Prostate gland (tissue), 2 donors: ENCODE results near the gene CENPL.

Experiments
- POLR2A ChIP-seq: fragments of 450-650 bp; IDR thresholded peaks from one replicate; pipeline ENCODE4 v1.6.1; 2016; ENCODE audit warnings: antibody characterized with exemption, mild to moderate bottlenecking
- POLR2AphosphoS5 ChIP-seq: sonication (generic); formaldehyde crosslinking; IDR thresholded peaks from one replicate; pipeline ENCODE4 v1.6.1; 2017; ENCODE audit warnings: antibody characterized with exemption
- TF ChIP-seq, protein P1 (sequence below), 4 experiments: fragments of 200-600 bp in 2 of 4; fragments of 450-650 bp in 2 of 4; sonication (generic) in 2 of 4; IDR thresholded peaks; 1 replicate in 3 of 4; 2 replicates in 1 of 4; pipeline ENCODE4 v1.5.1; 2016 to 2019; ENCODE audit warnings: antibody characterized with exemption in 4 of 4, mild to moderate bottlenecking in 2 of 4, moderate library complexity in 2 of 4

DNA sequence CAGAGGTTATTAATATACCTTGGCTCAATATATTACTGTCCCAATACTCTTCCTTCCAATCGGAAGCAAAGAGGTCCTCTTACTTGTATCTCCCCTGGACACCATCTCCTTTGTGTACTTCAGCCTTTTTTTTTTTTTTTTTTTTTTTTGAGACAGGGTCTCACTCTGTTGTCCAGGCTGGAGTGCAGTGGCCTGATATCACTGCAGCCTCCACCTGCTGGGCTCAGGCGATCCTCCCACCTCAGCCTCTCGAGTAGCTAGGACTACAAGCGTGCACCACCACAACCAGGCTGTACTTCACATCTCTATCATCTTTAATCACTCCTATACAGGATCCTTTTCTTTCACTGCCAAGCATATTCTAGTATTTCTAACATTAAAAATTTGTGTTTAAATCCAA is 3.0 kb downstream of the CENPL start:
- TF ChIP-seq, protein P1, sequence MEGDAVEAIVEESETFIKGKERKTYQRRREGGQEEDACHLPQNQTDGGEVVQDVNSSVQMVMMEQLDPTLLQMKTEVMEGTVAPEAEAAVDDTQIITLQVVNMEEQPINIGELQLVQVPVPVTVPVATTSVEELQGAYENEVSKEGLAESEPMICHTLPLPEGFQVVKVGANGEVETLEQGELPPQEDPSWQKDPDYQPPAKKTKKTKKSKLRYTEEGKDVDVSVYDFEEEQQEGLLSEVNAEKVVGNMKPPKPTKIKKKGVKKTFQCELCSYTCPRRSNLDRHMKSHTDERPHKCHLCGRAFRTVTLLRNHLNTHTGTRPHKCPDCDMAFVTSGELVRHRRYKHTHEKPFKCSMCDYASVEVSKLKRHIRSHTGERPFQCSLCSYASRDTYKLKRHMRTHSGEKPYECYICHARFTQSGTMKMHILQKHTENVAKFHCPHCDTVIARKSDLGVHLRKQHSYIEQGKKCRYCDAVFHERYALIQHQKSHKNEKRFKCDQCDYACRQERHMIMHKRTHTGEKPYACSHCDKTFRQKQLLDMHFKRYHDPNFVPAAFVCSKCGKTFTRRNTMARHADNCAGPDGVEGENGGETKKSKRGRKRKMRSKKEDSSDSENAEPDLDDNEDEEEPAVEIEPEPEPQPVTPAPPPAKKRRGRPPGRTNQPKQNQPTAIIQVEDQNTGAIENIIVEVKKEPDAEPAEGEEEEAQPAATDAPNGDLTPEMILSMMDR (IDR thresholded peaks at IDR 0.05) = no peak
- TF ChIP-seq POLR2A (no peak), POLR2AphosphoS5 (no peak)
